GM12891 (cell line): ENCODE data around the gene MEGF8.

Experiments used
- POLR2A ChIP-seq: IDR thresholded peaks from 2 replicates; pipeline ENCODE4 v1.6.1; 2011; ENCODE audit warnings: low read depth, low read length, control low read depth
- POU2F2 ChIP-seq: IDR thresholded peaks from 2 replicates; pipeline ENCODE4 v1.6.1; 2011; ENCODE audit warnings: low read depth, mild to moderate bottlenecking, control low read depth, low read length, moderate library complexity
- TAF1 ChIP-seq: IDR thresholded peaks from 2 replicates; pipeline ENCODE4 v1.6.1; 2011; ENCODE audit warnings: low read depth, low read length, control low read depth

GRCh38 chr19:42333975-42334696 is 8.7 kb downstream of the MEGF8 start:
- TF ChIP-seq TAF1 (no peak), POLR2A (no peak), POU2F2 (no peak)
